ENCODE results near the gene EXO5. TPM values are rescaled to one million over a fixed set of nuclear protein-coding genes. Genes with fewer than 3 reads are reported as not detected.
A peak's percentile ranks its signal among the peaks of the same experiment; 100 is the strongest.

The EXO5 gene
- total RNA-seq, 1 experiment from 2014 or later = 2.2 TPM

GRCh38 chr1:40476924-40477677 is 31.5 kb upstream of the EXO5 start, which contains the start of gene ZFP69:
TSS of gene ZFP69 (plus strand) at chr1:40477290. CDS start at chr1:40479362, 2,072 bp downstream.
- ChIA-PET POLR2A (interaction anchor here (1.2 to 1.8 kb wide), 2 partner anchors 23 to 27 kb away, joined by 3 to 7 read pairs; partner anchors contain the start of gene ZFP69B), CTCF (no interaction called here)
- Mint-ChIP-seq H3K27me3 (ENCODE audit: insufficient read depth, unreplicated experiment) (no peaks in the 10 kb centered on the region), H3K36me3 (ENCODE audit: insufficient read depth, unreplicated experiment) (peaks cover 14% of the 10 kb centered on the region), H3K4me3 (ENCODE audit: unreplicated experiment) (peak within 1 kb of the TSS; percentile 72), H3K27ac (ENCODE audit: low read depth, unreplicated experiment) (peak within 1 kb of the TSS; percentile 70), H3K9me3 (ENCODE audit: unreplicated experiment) (peaks cover 23% of the 10 kb centered on the region), H3K4me1 (ENCODE audit: insufficient read depth, unreplicated experiment) (peaks cover 6% of the 10 kb centered on the region)
- BruUV-seq (replicated peaks) = no TSS peak
- DNase-seq (ENCODE audit: unreplicated experiment) = peak; percentile 21
- TF ChIP-seq CTCF (IDR thresholded peaks at IDR 0.05; ENCODE audit: unreplicated experiment) = no peak
- intact Hi-C loops (cut with micrococcal nuclease) = no loop called here

- Mint-ChIP-seq H3K4me3 (ENCODE audit: unreplicated experiment) (peak overlapping the region; percentile 72), H3K9me3 (ENCODE audit: unreplicated experiment) (peaks cover 24% of the 10 kb centered on the region), H3K4me1 (ENCODE audit: insufficient read depth, unreplicated experiment) (peaks cover 6% of the 10 kb centered on the region), H3K27ac (ENCODE audit: low read depth, unreplicated experiment) (no peak overlapping the region), H3K27me3 (ENCODE audit: insufficient read depth, unreplicated experiment) (no peaks in the 10 kb centered on the region), H3K36me3 (ENCODE audit: insufficient read depth, unreplicated experiment) (peaks cover 20% of the 10 kb centered on the region)
- intact Hi-C loops (cut with micrococcal nuclease) = no loop called here
- TF ChIP-seq CTCF (IDR thresholded peaks at IDR 0.05; ENCODE audit: unreplicated experiment) = no peak
- ChIA-PET CTCF (interaction anchor here (0.6 kb wide), 1 partner anchor 35 kb away, joined by 3 read pairs; no protein-coding TSS in a partner anchor), POLR2A (interaction anchor here (1.0 to 1.8 kb wide), 5 partner anchors 12 to 54 kb away, joined by 3 to 7 read pairs (median 3); partner anchors contain the start of genes ZFP69B and ZNF684)
- DNase-seq (ENCODE audit: unreplicated experiment) = no peak
- BruUV-seq (replicated peaks) = no TSS peak
Measured at GRCh38 chr1:40477678-40478053, 30.9 kb upstream of the EXO5 start.

GRCh38 chr1:40478276-40478675 is 30.3 kb upstream of the EXO5 start:
- CTCF ChIA-PET = interaction anchor here (0.6 kb wide), 1 partner anchor 34 kb away, joined by 3 read pairs; no protein-coding TSS in a partner anchor
- H3K27ac Mint-ChIP-seq (ENCODE audit: low read depth, unreplicated experiment) = no peak overlapping the region

More at GRCh38 chr1:40478276-40478675, 30.3 kb upstream of the EXO5 start:
- POLR2A ChIA-PET = interaction anchor here (1.0 to 1.5 kb wide), 4 partner anchors 12 to 53 kb away, joined by 3 to 6 read pairs (median 3); partner anchors contain the start of genes ZFP69B and ZNF684
- intact Hi-C loops (cut with micrococcal nuclease) = no loop called here
- TSS peak; percentile 39 for BruUV-seq (replicated peaks)
- Mint-ChIP-seq H3K9me3 (ENCODE audit: unreplicated experiment) (peaks cover 20% of the 10 kb centered on the region), H3K4me3 (ENCODE audit: unreplicated experiment) (peak overlapping the region; percentile 72), H3K36me3 (ENCODE audit: insufficient read depth, unreplicated experiment) (peaks cover 24% of the 10 kb centered on the region), H3K4me1 (ENCODE audit: insufficient read depth, unreplicated experiment) (peaks cover 6% of the 10 kb centered on the region), H3K27me3 (ENCODE audit: insufficient read depth, unreplicated experiment) (no peaks in the 10 kb centered on the region)
- no peak for TF ChIP-seq CTCF (IDR thresholded peaks at IDR 0.05; ENCODE audit: unreplicated experiment)
- DNase-seq (ENCODE audit: unreplicated experiment) = no peak
